ENCODE results near the gene PPP1R15A. TPM values are rescaled to one million over a fixed set of nuclear protein-coding genes. Genes with fewer than 3 reads are reported as not detected.

The PPP1R15A gene
- total RNA-seq, 4 donors from 2014 or later, result 81.0 to 171 (median 101) TPM

GRCh38 chr19:48925240-48925843 lies 53.1 kb downstream of the PPP1R15A start:
- TF ChIP-seq EP300 (IDR thresholded peaks at IDR 0.05), result no peak
- no peak for DNase-seq (ENCODE audit: low spot score in 2 of 2)
- no peaks in the 10 kb centered on the region for H3K9me3 ChIP-seq
- peaks cover 0 to 11% (median 4%) of the 10 kb centered on the region in 4 donors for H3K4me1 ChIP-seq
- WGBS, 2 donors, result 86 to 90% methylated on average over 11 of the region's 11 CpGs
- H3K4me3 ChIP-seq, result no peak overlapping the region
- H3K27ac ChIP-seq, result peak overlapping the region in 2 of 4 donors; percentile 11 to 63
- peaks cover 0 to 44% (median 9%) of the 10 kb centered on the region in 3 donors for H3K36me3 ChIP-seq
- no peaks in the 10 kb centered on the region for H3K27me3 ChIP-seq

Other genes starting within 250 kb of the PPP1R15A start
- gene DBP, start 235.0 kb upstream of the PPP1R15A start, total RNA-seq, result 10 to 100 TPM in 2 of 4 donors, 1 to 10 TPM in 2; 2.4 to 20.1 (median 10.1) TPM
- gene CA11, start 226.2 kb upstream of the PPP1R15A start, total RNA-seq, result 1 to 10 TPM; 3.1 to 5.4 (median 4.0) TPM
- gene NTN5, start 199.4 kb upstream of the PPP1R15A start, total RNA-seq, result 1 to 10 TPM in 3 of 4 donors, under 1 TPM in 1; 0.78 to 6.9 (median 2.2) TPM
- gene FUT2, start 176.4 kb upstream of the PPP1R15A start, total RNA-seq, result under 1 TPM in 1 of 4 donors, not detected in 3; 0.44 TPM
- gene MAMSTR, start 152.7 kb upstream of the PPP1R15A start, total RNA-seq, result 1 to 10 TPM; 2.7 to 7.2 (median 5.9) TPM
- 10 to 100 TPM; 12.3 to 23.3 (median 19.8) TPM for gene RASIP1, start 131.8 kb upstream of the PPP1R15A start, total RNA-seq
- under 1 TPM in 2 of 4 donors, not detected in 2; 0.21 to 0.30 TPM for gene IZUMO1, start 125.5 kb upstream of the PPP1R15A start, total RNA-seq
- 1 to 10 TPM in 3 of 4 donors, under 1 TPM in 1; 0.98 to 4.2 (median 2.4) TPM for gene FUT1, start 119.8 kb upstream of the PPP1R15A start, total RNA-seq
- not detected for gene FGF21, start 116.9 kb upstream of the PPP1R15A start, total RNA-seq
- gene BCAT2, start 61.4 kb upstream of the PPP1R15A start, total RNA-seq, result 100 to 1,000 TPM in 1 of 4 donors, 10 to 100 TPM in 3; 75.8 to 108 (median 88.3) TPM
- 10 to 100 TPM; 20.1 to 34.5 (median 26.3) TPM for gene HSD17B14, start 35.9 kb upstream of the PPP1R15A start, total RNA-seq
- 100 to 1,000 TPM; 211 to 444 (median 282) TPM for gene PLEKHA4, start 3.8 kb upstream of the PPP1R15A start, total RNA-seq
- 1 to 10 TPM in 1 of 4 donors, under 1 TPM in 2, not detected in 1; 0.22 to 2.5 (median 0.60) TPM for gene TULP2, start 26.3 kb downstream of the PPP1R15A start, total RNA-seq
- 100 to 1,000 TPM; 220 to 352 (median 287) TPM for gene NUCB1, start 27.9 kb downstream of the PPP1R15A start, total RNA-seq
- gene DHDH, start 61.3 kb downstream of the PPP1R15A start, total RNA-seq, result 1 to 10 TPM in 1 of 4 donors, not detected in 3; 1.2 TPM
- 10 to 100 TPM; 31.4 to 61.2 (median 38.4) TPM for gene BAX, start 82.5 kb downstream of the PPP1R15A start, total RNA-seq
- 1,000 to 10,000 TPM; 5,480 to 8,362 (median 5,857) TPM for gene FTL, start 92.9 kb downstream of the PPP1R15A start, total RNA-seq
- 10 to 100 TPM; 28.8 to 42.0 (median 31.0) TPM for gene GYS1, start 120.9 kb downstream of the PPP1R15A start, total RNA-seq
- gene RUVBL2, start 121.5 kb downstream of the PPP1R15A start, total RNA-seq, result 100 to 1,000 TPM in 1 of 4 donors, 10 to 100 TPM in 3; 69.2 to 120 (median 78.5) TPM
- 1 to 10 TPM in 1 of 4 donors, not detected in 3; 2.6 TPM for gene LHB, start 144.7 kb downstream of the PPP1R15A start, total RNA-seq
- gene CGB3, start 151.9 kb downstream of the PPP1R15A start, total RNA-seq, result not detected
- not detected for gene CGB2, start 159.5 kb downstream of the PPP1R15A start, total RNA-seq
- not detected for gene CGB1, start 164.5 kb downstream of the PPP1R15A start, total RNA-seq
- gene CGB5, start 171.4 kb downstream of the PPP1R15A start, total RNA-seq, result not detected
- gene CGB8, start 176.7 kb downstream of the PPP1R15A start, total RNA-seq, result not detected
- gene CGB7, start 185.3 kb downstream of the PPP1R15A start, total RNA-seq, result not detected
- gene NTF4, start 192.4 kb downstream of the PPP1R15A start, total RNA-seq, result not detected
- not detected for gene KCNA7, start 200.3 kb downstream of the PPP1R15A start, total RNA-seq
- 100 to 1,000 TPM; 286 to 444 (median 400) TPM for gene SNRNP70, start 213.0 kb downstream of the PPP1R15A start, total RNA-seq
- gene LIN7B, start 241.9 kb downstream of the PPP1R15A start, total RNA-seq, result 10 to 100 TPM; 15.7 to 24.9 (median 19.6) TPM
- gene C19orf73, start 246.7 kb downstream of the PPP1R15A start, total RNA-seq, result 1 to 10 TPM in 3 of 4 donors, not detected in 1; 1.0 to 7.8 (median 5.0) TPM
- 1 to 10 TPM; 1.8 to 6.7 (median 3.5) TPM for gene PPFIA3, start 247.1 kb downstream of the PPP1R15A start, total RNA-seq

Data from tibial nerve (tissue), 4 donors.